ENCODE data around the gene MIA2.
"Not testable (repeated sequence)": the region's sequence is repeated elsewhere in the genome, so short reads cannot be mapped to it uniquely, and the experiment has no call there.

Gene MIA2

GRCh38 chr14:39303115-39303514, 69.4 kb downstream of the MIA2 start:
- no peak for DNase-seq
- in situ Hi-C loops (cut with MboI; ENCODE audit: low pct_unique_long_range_greater_than_20kb, low sequenced_read_pairs) = no loop called here

DNA sequence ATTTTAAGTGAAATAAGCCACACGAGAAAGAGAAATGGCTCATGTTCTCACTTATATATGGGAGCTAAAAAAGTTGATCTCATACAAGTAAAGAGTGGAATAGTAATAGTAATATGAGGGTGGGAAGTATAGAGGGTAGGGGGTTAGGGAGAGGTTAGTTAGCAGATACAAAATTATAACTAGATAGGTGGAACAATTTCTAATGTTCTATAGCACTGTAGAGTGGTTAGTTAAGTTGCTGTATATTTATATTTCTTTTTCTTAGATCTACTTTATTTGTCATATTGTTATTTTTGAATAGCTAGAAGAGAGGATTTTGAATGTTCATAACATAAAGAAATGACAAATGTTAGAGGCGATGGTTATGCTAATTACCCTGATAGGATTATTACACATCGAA, 74.1 kb downstream of the MIA2 start:
- no peak for DNase-seq

GRCh38 chr14:39310051-39310450, 76.3 kb downstream of the MIA2 start:
- no peak for DNase-seq
- in situ Hi-C loops (cut with MboI; ENCODE audit: low pct_unique_long_range_greater_than_20kb, low sequenced_read_pairs) = no loop called here

More for the DNA sequence above, 74.1 kb downstream of the MIA2 start:
- in situ Hi-C loops (cut with MboI; ENCODE audit: low pct_unique_long_range_greater_than_20kb, low sequenced_read_pairs) = no loop called here

DNA sequence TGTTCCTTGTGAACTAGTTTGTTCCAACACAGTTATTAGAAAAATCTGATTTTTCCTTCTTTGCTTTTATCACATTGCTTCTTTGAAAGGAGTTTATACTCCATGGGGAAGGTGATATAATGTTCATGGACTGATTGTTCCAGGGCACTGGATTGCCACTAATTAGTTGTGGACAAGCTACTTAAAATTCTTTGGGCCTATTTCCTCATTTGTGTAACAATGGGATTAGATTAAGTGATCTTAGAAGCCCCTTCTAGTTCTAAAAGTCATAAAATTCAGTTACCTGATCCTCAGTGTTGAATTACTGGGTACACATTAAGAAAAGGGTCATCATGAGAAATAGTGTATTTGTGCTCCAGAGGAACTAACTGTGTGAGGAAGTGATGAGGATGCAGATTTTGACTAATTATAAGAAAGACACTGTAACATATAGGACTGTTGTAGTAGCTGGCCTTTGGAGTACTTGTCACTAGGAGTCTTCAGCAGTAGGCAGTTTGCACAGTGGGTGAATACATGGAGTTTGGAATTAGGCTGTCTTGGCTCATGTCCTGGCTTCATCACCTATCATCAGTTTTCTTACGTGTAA, 82.2 kb downstream of the MIA2 start:
- in situ Hi-C loops (cut with MboI; ENCODE audit: low pct_unique_long_range_greater_than_20kb, low sequenced_read_pairs) = no loop called here
- DNase-seq = no peak

DNA sequence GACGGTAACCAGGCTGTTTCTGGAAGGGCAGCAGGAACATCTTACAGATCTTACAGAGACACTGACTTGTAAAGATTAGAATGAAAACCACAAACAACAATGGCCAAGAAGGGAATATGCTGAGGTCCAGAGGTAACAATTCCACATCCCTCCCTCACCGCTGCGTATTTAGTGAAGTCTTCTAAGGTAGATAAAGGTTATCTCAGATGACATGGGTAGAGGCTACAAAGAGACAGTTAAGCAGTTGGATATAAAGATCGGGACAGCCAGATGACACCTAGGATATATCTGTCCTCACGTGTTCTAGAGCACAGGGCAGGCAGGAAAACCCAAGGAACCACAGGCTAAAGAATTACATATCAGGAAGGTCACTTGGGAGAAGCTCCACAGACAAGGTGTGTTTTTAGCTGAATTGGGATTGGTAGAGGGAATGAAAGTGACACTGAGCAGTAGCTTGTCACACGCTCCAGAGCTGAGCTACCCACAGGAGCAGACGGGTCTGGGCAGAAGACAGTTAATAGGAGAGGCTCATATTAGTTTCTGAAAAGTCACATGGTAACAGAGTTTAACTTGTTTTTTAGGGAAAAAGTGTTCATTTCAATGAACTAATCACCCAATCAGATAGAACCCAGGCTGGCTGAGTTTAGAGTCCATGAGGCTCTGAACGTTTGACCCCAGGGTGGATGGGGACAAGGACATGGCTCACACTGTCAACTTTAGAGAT, 83.3 kb downstream of the MIA2 start:
- in situ Hi-C loops (cut with MboI; ENCODE audit: low pct_unique_long_range_greater_than_20kb, low sequenced_read_pairs) = no loop called here
- no peak for DNase-seq

GRCh38 chr14:39318574-39318973, 84.9 kb downstream of the MIA2 start:
- DNase-seq = no peak
- in situ Hi-C loops (cut with MboI; ENCODE audit: low pct_unique_long_range_greater_than_20kb, low sequenced_read_pairs) = no loop called here

DNA sequence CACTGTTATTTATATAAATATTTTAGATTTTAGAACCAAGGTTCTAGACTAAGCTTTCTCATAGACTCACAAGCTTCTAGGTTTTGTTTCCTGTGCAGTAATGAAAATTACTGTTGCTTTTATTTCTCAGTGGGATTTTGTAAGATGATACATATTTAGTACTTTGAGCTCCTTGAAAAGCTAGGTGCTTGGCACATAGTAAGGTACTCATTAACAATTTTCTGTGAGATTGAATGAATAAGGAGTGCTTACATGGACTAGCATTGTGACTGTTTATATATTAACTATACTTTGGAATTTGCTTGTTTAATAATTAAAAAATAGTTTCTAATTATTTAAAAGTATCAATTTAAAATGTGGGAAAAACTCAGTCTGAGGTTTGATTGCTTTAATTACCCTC, 85.7 kb downstream of the MIA2 start:
- DNase-seq = no peak
- in situ Hi-C loops (cut with MboI; ENCODE audit: low pct_unique_long_range_greater_than_20kb, low sequenced_read_pairs) = no loop called here

- in situ Hi-C loops (cut with MboI; ENCODE audit: low pct_unique_long_range_greater_than_20kb, low sequenced_read_pairs) = no loop called here
- no peak for DNase-seq
Observed at GRCh38 chr14:39320318-39320717, 86.6 kb downstream of the MIA2 start.

- no peak for DNase-seq
- in situ Hi-C loops (cut with MboI; ENCODE audit: low pct_unique_long_range_greater_than_20kb, low sequenced_read_pairs) = no loop called here
Observed at GRCh38 chr14:39322807-39323206, 89.1 kb downstream of the MIA2 start.

- no peak for DNase-seq
- in situ Hi-C loops (cut with MboI; ENCODE audit: low pct_unique_long_range_greater_than_20kb, low sequenced_read_pairs) = no loop called here
Observed at GRCh38 chr14:39324097-39324496, 90.4 kb downstream of the MIA2 start.

DNA sequence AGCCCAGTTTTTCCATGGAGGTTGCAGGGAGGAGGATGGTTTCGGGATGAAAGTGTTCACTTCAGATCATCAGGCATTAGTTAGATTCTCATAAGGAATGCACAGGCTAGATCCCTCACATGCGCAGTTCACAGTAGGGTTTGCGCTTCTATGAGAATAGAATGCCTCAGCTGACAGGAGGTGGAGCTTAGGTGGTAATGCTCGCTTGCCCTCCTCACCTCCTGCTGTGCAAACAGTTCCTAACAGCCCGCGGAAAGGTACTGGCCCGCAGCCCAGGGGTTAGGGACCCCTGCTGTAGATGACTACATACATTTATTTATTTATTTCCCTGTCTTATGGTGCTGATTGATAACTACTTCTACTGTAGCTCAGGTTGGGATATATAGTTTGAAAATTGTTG, 105.3 kb downstream of the MIA2 start:
- in situ Hi-C loops (cut with MboI; ENCODE audit: low pct_unique_long_range_greater_than_20kb, low sequenced_read_pairs) = no loop called here

DNA sequence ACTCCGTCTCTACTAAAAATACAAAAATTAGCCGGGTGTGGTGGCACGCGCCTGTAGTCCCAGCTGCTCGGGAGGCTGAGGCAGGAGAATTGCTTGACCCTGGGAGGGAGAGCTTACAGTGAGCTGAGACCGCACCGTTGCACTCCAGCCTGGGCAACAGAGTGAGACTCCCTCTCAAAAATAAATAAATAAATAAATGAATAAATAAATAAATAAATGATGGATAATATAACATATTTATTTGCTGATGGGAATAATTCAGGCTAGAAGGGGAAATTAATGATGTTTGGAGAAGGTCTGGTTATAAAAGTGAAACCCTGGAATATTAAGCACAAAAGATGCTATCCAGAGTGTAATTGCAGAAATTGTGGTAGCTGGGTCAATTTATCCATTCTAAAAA, 107.4 kb downstream of the MIA2 start:
- DNase-seq; in situ Hi-C loops (cut with MboI; ENCODE audit: low pct_unique_long_range_greater_than_20kb, low sequenced_read_pairs): not testable (repeated sequence)

More for the DNA sequence above, 105.3 kb downstream of the MIA2 start:
- DNase-seq = no peak

DNA sequence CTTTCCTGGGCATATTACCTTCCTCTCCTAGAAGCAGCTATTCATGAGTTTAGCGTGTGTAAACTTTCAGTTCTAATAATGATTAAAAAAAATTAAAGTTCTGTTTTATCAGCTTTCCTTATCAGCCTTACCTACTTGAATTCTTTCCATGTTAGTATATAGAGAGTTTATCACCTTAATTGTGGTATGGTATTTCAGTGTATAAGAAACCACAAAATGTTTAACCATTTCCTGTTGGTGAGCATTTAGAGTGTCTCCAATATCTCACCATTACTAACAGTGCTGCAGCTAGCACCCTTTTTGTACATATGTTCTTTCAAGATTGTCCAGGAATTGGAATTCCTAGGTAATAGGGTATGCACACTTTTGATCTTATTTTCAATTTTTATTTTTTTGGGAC, 109.1 kb downstream of the MIA2 start:
- in situ Hi-C loops (cut with MboI; ENCODE audit: low pct_unique_long_range_greater_than_20kb, low sequenced_read_pairs) = no loop called here

DNA sequence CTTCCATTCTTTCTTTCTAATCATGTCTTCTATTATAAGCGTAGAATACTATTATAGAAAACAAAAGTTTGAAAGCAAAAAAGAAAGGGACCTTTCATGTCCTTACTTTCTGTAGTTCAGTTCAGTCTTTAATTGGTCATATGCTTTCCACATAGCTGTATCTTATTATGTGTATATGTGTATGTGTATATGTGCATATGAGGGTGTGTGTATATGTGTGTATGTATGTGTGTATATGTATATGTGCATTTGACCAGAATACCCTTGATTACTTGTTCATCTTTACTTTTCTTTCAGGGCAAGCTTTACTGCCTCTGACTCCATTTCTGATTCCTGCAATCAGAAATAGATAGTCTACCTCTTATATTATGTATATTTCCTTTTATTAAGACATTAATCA, 109.9 kb downstream of the MIA2 start:
- in situ Hi-C loops (cut with MboI; ENCODE audit: low pct_unique_long_range_greater_than_20kb, low sequenced_read_pairs) = no loop called here
- no peak for DNase-seq

More for the DNA sequence above, 109.1 kb downstream of the MIA2 start:
- no peak for DNase-seq

DNA sequence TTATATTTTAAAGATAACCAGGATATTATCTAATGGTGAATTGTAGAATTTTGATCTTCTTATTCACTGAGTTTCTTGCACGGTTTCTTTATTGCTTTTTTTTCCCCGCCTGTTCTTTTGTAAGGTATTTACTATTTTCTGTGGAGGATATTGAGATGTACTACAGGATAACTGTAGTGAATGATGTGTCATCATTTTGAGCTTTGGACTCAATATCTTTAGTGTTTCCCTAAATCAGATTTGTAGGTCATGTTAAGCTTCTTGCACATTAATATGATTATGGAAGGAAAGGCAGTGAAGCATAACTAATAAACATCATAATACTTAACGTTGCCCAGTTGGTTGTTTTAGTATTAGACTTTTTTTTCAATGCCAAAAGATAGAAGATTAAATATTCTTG, 117.2 kb downstream of the MIA2 start:
- in situ Hi-C loops (cut with MboI; ENCODE audit: low pct_unique_long_range_greater_than_20kb, low sequenced_read_pairs) = loop anchor here (25.0 kb wide), 1 partner anchor 114 kb away; the partner anchor contains the start of gene MIA2
- no peak for DNase-seq

GRCh38 chr14:39351708-39352107, 118.0 kb downstream of the MIA2 start:
- in situ Hi-C loops (cut with MboI; ENCODE audit: low pct_unique_long_range_greater_than_20kb, low sequenced_read_pairs) = loop anchor here (25.0 kb wide), 1 partner anchor 114 kb away; the partner anchor contains the start of gene MIA2
- no peak for DNase-seq

- in situ Hi-C loops (cut with MboI; ENCODE audit: low pct_unique_long_range_greater_than_20kb, low sequenced_read_pairs) = loop anchor here (25.0 kb wide), 1 partner anchor 122 kb away; the partner anchor contains the start of gene MIA2
Observed at GRCh38 chr14:39359069-39359468, 125.4 kb downstream of the MIA2 start.

DNA sequence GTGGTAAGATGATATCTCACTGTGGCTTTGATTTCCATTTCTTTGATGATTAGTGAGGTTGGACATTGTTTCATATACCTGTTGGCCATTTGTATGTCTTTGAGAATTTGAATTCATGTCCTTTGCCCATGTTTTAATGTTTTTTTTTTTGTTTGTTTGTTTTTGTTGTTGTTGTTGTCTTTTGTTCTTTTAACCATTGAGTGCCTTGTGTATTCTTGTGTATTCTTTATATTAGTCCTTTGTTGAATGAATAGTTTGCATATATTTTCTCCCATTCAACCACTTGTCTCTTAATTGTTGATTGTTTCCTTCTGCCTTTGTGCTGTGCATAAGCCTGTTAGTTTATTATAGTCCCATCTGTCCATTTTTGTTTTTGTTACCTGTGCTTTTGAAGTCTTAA, 126.6 kb downstream of the MIA2 start:
- in situ Hi-C loops (cut with MboI; ENCODE audit: low pct_unique_long_range_greater_than_20kb, low sequenced_read_pairs) = loop anchor here (25.0 kb wide), 1 partner anchor 123 kb away; the partner anchor contains the start of gene MIA2
- DNase-seq = no peak

More at GRCh38 chr14:39359069-39359468, 125.4 kb downstream of the MIA2 start:
- not testable (repeated sequence) for DNase-seq

GRCh38 chr14:39361556-39361955, 127.8 kb downstream of the MIA2 start:
- DNase-seq = not testable (repeated sequence)
- in situ Hi-C loops (cut with MboI; ENCODE audit: low pct_unique_long_range_greater_than_20kb, low sequenced_read_pairs) = loop anchor here (25.0 kb wide), 1 partner anchor 124 kb away; the partner anchor contains the start of gene MIA2

- in situ Hi-C loops (cut with MboI; ENCODE audit: low pct_unique_long_range_greater_than_20kb, low sequenced_read_pairs) = loop anchor here (25.0 kb wide), 1 partner anchor 127 kb away; the partner anchor contains the start of gene MIA2
Observed at GRCh38 chr14:39364509-39364908, 130.8 kb downstream of the MIA2 start.

More at GRCh38 chr14:39364509-39364908, 130.8 kb downstream of the MIA2 start:
- DNase-seq = no peak

All from KBM-7 (cell line).